A549 (cell line): ENCODE measurements around the gene TTF1. TPM values are rescaled to one million over a fixed set of nuclear protein-coding genes. Genes with fewer than 3 reads are reported as not detected.
A peak's percentile ranks its signal among the peaks of the same experiment; 100 is the strongest.

ENCODE experiments used
- ATAC-seq, 2 experiments: fragments of 200-7000 bp in 1 of 2; fragments of >200 bp in 1 of 2; cut with Nextera tagmentation in 1 of 2; cut with Tn5 transposase in 1 of 2; 3 replicates each; pipeline versions ENCODE4 v1.8.0 to v1.9.1; 2018 to 2020; ENCODE audit warnings: mild to moderate bottlenecking in 1 of 2, moderate library complexity in 1 of 2
- CTCF ChIA-PET: fragments of 300-600 bp; sonication (Branson Sonifier 250); formaldehyde crosslinking; extraction: SDS; loops from one replicate; lab custom pipeline; 2021; ENCODE audit warnings: antibody characterized with exemption, inconsistent platforms; lab: Yijun Ruan, JAX
- POLR2A ChIA-PET: fragments of 350-600 bp; formaldehyde crosslinking; extraction: SDS; loops from one replicate; lab custom pipeline; 2021; ENCODE audit warnings: antibody characterized with exemption, inconsistent platforms; lab: Yijun Ruan, JAX
- DNase-seq, 2 experiments: peaks; one replicate each; pipeline versions ENCODE4 v3.0.0 to v3.0.0-alpha.2; 2011 to 2016; ENCODE audit warnings: low read depth in 1 of 2, low spot score in 1 of 2
- FAIRE-seq: peaks from 2 replicates; lab custom pipeline; 2011; peaks lifted over from hg19 to GRCh38; lab: Jason Lieb, UNC
- H3K27ac ChIP-seq, 2 experiments: fragments of >200 bp; sonication (Bioruptor Twin); formaldehyde crosslinking; 3 replicates each; pipeline ENCODE4 v1.5.1; 2016 to 2017
- H3K4me1 ChIP-seq: fragments of >200 bp; sonication (Bioruptor Twin); formaldehyde crosslinking; 3 replicates; pipeline ENCODE4 v1.6.1; 2016
- H3K4me2 ChIP-seq: fragments of >200 bp; sonication (Bioruptor Twin); formaldehyde crosslinking; 3 replicates; pipeline ENCODE4 v1.6.1; 2016
- H3K4me3 ChIP-seq: fragments of >200 bp; sonication (Bioruptor Twin); formaldehyde crosslinking; 3 replicates; pipeline ENCODE4 v1.5.1; 2016
- H3K9me3 ChIP-seq: fragments of >200 bp; sonication (Bioruptor Twin); formaldehyde crosslinking; 3 replicates; pipeline ENCODE4 v1.6.1; 2016
- CBX8 ChIP-seq: fragments of 200-600 bp; sonication (generic); IDR thresholded peaks from 2 replicates; pipeline ENCODE4 v1.6.1; 2016
- CHD4 ChIP-seq: fragments of 200-600 bp; sonication (generic); IDR thresholded peaks from 2 replicates; pipeline ENCODE4 v1.6.1; 2016; ENCODE audit warnings: antibody characterized with exemption, mild to moderate bottlenecking, borderline replicate concordance
- CTCF ChIP-seq: fragments of >200 bp; sonication (Bioruptor Twin); formaldehyde crosslinking; IDR thresholded peaks from 3 replicates; pipeline ENCODE4 v1.5.1; 2016
- EHF ChIP-seq: fragments of 250-450 bp; sonication (Bioruptor Pico); IDR thresholded peaks from 2 replicates; pipeline ENCODE4 v1.5.0; 2020; ENCODE audit warnings: mild to moderate bottlenecking
- ELK1 ChIP-seq: fragments of 150-350 bp; IDR thresholded peaks from 2 replicates; pipeline ENCODE4 v1.6.1; 2014; ENCODE audit warnings: low read depth, mild to moderate bottlenecking, low read length
- EP300 ChIP-seq, 2 experiments: fragments of >200 bp; sonication (Bioruptor Twin); formaldehyde crosslinking; IDR thresholded peaks; 2 replicates in 1 of 2; 3 replicates in 1 of 2; pipeline ENCODE4 v1.6.1; 2016 to 2017
- FOSL2 ChIP-seq, 2 experiments: fragments of 450-650 bp in 1 of 2; fragments of >200 bp in 1 of 2; sonication (Bioruptor Twin) in 1 of 2; formaldehyde crosslinking; IDR thresholded peaks; 2 replicates each; pipeline versions ENCODE4 v1.5.0 to v1.6.1; 2016 to 2020; ENCODE audit warnings: mild to moderate bottlenecking in 1 of 2, moderate library complexity in 1 of 2
- HOXB13 ChIP-seq: fragments of 250-450 bp; sonication (Bioruptor Pico); IDR thresholded peaks from 2 replicates; pipeline ENCODE4 v1.5.0; 2020; ENCODE audit warnings: low read depth, mild to moderate bottlenecking, moderate library complexity
- JUN ChIP-seq, 2 experiments: fragments of >200 bp; sonication (Bioruptor Twin); formaldehyde crosslinking; IDR thresholded peaks; 2 replicates in 1 of 2; 3 replicates in 1 of 2; pipeline ENCODE4 v1.6.1; 2016 to 2017
- JUNB ChIP-seq: fragments of >200 bp; sonication (Bioruptor Twin); formaldehyde crosslinking; IDR thresholded peaks from 2 replicates; pipeline ENCODE4 v1.6.1; 2016
- MAFK ChIP-seq: fragments of 450-650 bp; IDR thresholded peaks from 2 replicates; pipeline ENCODE4 v1.6.1; 2014; ENCODE audit not compliant: partially characterized antibody
- NPAS2 ChIP-seq: fragments of 250-450 bp; sonication (Bioruptor Pico); IDR thresholded peaks from 2 replicates; pipeline ENCODE4 v1.8.0; 2022; ENCODE audit warnings: mild to moderate bottlenecking, moderate library complexity, borderline replicate concordance
- PBX3 ChIP-seq: IDR thresholded peaks from 2 replicates; pipeline ENCODE4 v1.6.1; 2012
- POLR2A ChIP-seq: IDR thresholded peaks from 2 replicates; pipeline ENCODE4 v1.6.1; 2012; ENCODE audit warnings: mild to moderate bottlenecking, low read length
- RARB ChIP-seq: fragments of 250-450 bp; sonication (Bioruptor Pico); IDR thresholded peaks from 2 replicates; pipeline ENCODE4 v1.8.0; 2021; ENCODE audit warnings: mild to moderate bottlenecking, moderate library complexity
- REST ChIP-seq: fragments of 200-600 bp; sonication (generic); IDR thresholded peaks from 2 replicates; pipeline ENCODE4 v1.6.1; 2016; ENCODE audit warnings: antibody characterized with exemption, mild to moderate bottlenecking, moderate library complexity
- RNF2 ChIP-seq: fragments of 200-600 bp; sonication (generic); IDR thresholded peaks from 2 replicates; pipeline ENCODE4 v1.6.1; 2016; ENCODE audit warnings: low read depth, mild to moderate bottlenecking, antibody characterized with exemption, moderate library complexity, borderline replicate concordance
- TFCP2L1 ChIP-seq: fragments of 250-450 bp; sonication (Bioruptor Pico); IDR thresholded peaks from 2 replicates; pipeline ENCODE4 v1.5.0; 2021; ENCODE audit warnings: mild to moderate bottlenecking
- TP53 ChIP-seq: fragments of 250-450 bp; sonication (Bioruptor Pico); IDR thresholded peaks from 2 replicates; pipeline ENCODE4 v1.5.0; 2021; ENCODE audit warnings: mild to moderate bottlenecking, moderate library complexity
- USF2 ChIP-seq: fragments of 450-650 bp; IDR thresholded peaks from 2 replicates; pipeline ENCODE4 v1.6.1; 2014; ENCODE audit warnings: antibody characterized with exemption
- ZNF302 ChIP-seq: fragments of 250-450 bp; sonication (Bioruptor Pico); IDR thresholded peaks from 2 replicates; pipeline ENCODE4 v1.9.0; 2021; ENCODE audit warnings: inconsistent platforms, mild to moderate bottlenecking, moderate library complexity
- WGBS: methylation state at CpG from one replicate; pipeline ENCODE4 v1.1.6; 2017; ENCODE audit errors: missing lambda C conversion rate; 5-methylcytosine and 5-hydroxymethylcytosine counted together
- polyA plus RNA-seq, 4 experiments: library from polyadenylated mRNA; depleted of rRNA in 3 of 4; stranded (reverse); fragments of >200 nt; fragmentation: RNase III in 1 of 4; extraction: RNeasy Plus Mini Kit Qiagen cat#74134 plus additional on column Dnase treatment in 1 of 4; gene quantifications; 2 replicates in 3 of 4; 3 replicates in 1 of 4; pipeline ENCODE4 v1.2.3, GENCODE V29; 2011 to 2017
- TF ChIP-seq, protein P1 (sequence below): fragments of 250-450 bp; sonication (Bioruptor Pico); IDR thresholded peaks from 2 replicates; pipeline ENCODE4 v1.5.0; 2021; ENCODE audit warnings: mild to moderate bottlenecking, moderate library complexity, borderline replicate concordance
- TF ChIP-seq, protein P2 (sequence below): fragments of 250-450 bp; sonication (Bioruptor Pico); IDR thresholded peaks from 2 replicates; pipeline ENCODE4 v1.5.0; 2020; ENCODE audit warnings: low read depth, mild to moderate bottlenecking, moderate library complexity

The TTF1 gene
- polyA plus RNA-seq, 2 of the 4 experiments (the other 2 are of a cell fraction): 11.4 to 16.0 TPM

- FAIRE-seq: no peak
- Histone ChIP-seq H3K4me3 (no peak overlapping the region), H3K27ac (no peak overlapping the region), H3K4me2 (no peak overlapping the region), H3K4me1 (no peaks in the 10 kb centered on the region), H3K9me3 (no peaks in the 10 kb centered on the region)
- ChIA-PET POLR2A (interaction anchor here (0.5 kb wide), 1 partner anchor 444 kb away, joined by 4 read pairs; no protein-coding TSS in a partner anchor), CTCF (interaction anchor here (0.7 to 1.5 kb wide), 3 partner anchors 9 to 14 kb away, joined by 3 to 4 read pairs (median 3); no protein-coding TSS in a partner anchor)
- no peak for DNase-seq
- TF ChIP-seq CHD4: no peak
- no peak for TF ChIP-seq ZNF302
- no peak for TF ChIP-seq RARB (CRISPR knock-in tag)
- no peak for TF ChIP-seq REST
- no peak for TF ChIP-seq JUN (IDR thresholded peaks at IDR 0.05)
- TF ChIP-seq, protein P1, sequence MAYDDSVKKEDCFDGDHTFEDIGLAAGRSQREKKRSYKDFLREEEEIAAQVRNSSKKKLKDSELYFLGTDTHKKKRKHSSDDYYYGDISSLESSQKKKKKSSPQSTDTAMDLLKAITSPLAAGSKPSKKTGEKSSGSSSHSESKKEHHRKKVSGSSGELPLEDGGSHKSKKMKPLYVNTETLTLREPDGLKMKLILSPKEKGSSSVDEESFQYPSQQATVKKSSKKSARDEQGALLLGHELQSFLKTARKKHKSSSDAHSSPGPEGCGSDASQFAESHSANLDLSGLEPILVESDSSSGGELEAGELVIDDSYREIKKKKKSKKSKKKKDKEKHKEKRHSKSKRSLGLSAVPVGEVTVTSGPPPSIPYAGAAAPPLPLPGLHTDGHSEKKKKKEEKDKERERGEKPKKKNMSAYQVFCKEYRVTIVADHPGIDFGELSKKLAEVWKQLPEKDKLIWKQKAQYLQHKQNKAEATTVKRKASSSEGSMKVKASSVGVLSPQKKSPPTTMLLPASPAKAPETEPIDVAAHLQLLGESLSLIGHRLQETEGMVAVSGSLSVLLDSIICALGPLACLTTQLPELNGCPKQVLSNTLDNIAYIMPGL (CRISPR knock-in tag): no peak
- TF ChIP-seq RNF2: no peak
- TF ChIP-seq MAFK: no peak
- ATAC-seq: peak; percentile 64 to 81; a peak in 4 of 6 replicates
- 71% methylated on average over 20 of the region's 20 CpGs for WGBS
Observed at GRCh38 chr9:132447346-132447745, 40.7 kb upstream of the TTF1 start.

GRCh38 chr9:132446887-132447286 lies 40.2 kb upstream of the TTF1 start:
- DNase-seq (no peak), FAIRE-seq (no peak), ATAC-seq (no peak)
- 32% methylated on average over 3 of the region's 3 CpGs for WGBS
- no peaks in the 10 kb centered on the region for H3K9me3 ChIP-seq
- H3K4me2 ChIP-seq: no peak overlapping the region
- POLR2A ChIA-PET: no interaction called here
- CTCF ChIA-PET: interaction anchor here (0.7 to 1.5 kb wide), 4 partner anchors 7 to 13 kb away, joined by 3 to 4 read pairs (median 3); no protein-coding TSS in a partner anchor
- no peak overlapping the region for H3K27ac ChIP-seq
- H3K4me1 ChIP-seq: no peaks in the 10 kb centered on the region
- TF ChIP-seq EHF (CRISPR knock-in tag) (no peak), NPAS2 (CRISPR knock-in tag) (no peak), HOXB13 (no peak), CTCF (no peak), USF2 (no peak), JUNB (no peak), TFCP2L1 (CRISPR knock-in tag) (no peak), RARB (CRISPR knock-in tag) (no peak), ELK1 (no peak), PBX3 (no peak), CHD4 (no peak), TP53 (no peak), EP300 (IDR thresholded peaks at IDR 0.05) (no peak), CBX8 (no peak), POLR2A (no peak), ZNF302 (no peak), FOSL2 (IDR thresholded peaks at IDR 0.05) (no peak), FOSL2 (CRISPR knock-in tag; IDR thresholded peaks at IDR 0.05) (no peak)
- TF ChIP-seq, protein P2, sequence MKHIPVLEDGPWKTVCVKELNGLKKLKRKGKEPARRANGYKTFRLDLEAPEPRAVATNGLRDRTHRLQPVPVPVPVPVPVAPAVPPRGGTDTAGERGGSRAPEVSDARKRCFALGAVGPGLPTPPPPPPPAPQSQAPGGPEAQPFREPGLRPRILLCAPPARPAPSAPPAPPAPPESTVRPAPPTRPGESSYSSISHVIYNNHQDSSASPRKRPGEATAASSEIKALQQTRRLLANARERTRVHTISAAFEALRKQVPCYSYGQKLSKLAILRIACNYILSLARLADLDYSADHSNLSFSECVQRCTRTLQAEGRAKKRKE: no peak
- H3K4me3 ChIP-seq: no peak overlapping the region
